OCI-LY1 (cell line): ENCODE measurements around the gene UFSP2.

Source experiments
- EZH2 ChIP-seq: fragments of 200-600 bp; sonication (generic), shearing (Covaris generic); IDR thresholded peaks from 2 replicates; pipeline ENCODE4 v1.8.0; 2017; ENCODE audit warnings: borderline replicate concordance, mixed run types, mild to moderate bottlenecking, antibody characterized with exemption, low read length, moderate library complexity, mixed read lengths
- TF ChIP-seq, protein P1 (sequence below): fragments of 200-600 bp; sonication (generic), shearing (Covaris generic); IDR thresholded peaks from 2 replicates; pipeline ENCODE4 v1.5.1; 2017; ENCODE audit warnings: mild to moderate bottlenecking, antibody characterized with exemption, low read length, moderate library complexity, mixed read lengths

GRCh38 chr4:185429660-185430059 is 3.9 kb upstream of the UFSP2 start:
- TF ChIP-seq, protein P1, sequence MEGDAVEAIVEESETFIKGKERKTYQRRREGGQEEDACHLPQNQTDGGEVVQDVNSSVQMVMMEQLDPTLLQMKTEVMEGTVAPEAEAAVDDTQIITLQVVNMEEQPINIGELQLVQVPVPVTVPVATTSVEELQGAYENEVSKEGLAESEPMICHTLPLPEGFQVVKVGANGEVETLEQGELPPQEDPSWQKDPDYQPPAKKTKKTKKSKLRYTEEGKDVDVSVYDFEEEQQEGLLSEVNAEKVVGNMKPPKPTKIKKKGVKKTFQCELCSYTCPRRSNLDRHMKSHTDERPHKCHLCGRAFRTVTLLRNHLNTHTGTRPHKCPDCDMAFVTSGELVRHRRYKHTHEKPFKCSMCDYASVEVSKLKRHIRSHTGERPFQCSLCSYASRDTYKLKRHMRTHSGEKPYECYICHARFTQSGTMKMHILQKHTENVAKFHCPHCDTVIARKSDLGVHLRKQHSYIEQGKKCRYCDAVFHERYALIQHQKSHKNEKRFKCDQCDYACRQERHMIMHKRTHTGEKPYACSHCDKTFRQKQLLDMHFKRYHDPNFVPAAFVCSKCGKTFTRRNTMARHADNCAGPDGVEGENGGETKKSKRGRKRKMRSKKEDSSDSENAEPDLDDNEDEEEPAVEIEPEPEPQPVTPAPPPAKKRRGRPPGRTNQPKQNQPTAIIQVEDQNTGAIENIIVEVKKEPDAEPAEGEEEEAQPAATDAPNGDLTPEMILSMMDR: no peak
- TF ChIP-seq EZH2: no peak
